NCI-H187 (cell line): ENCODE results near the gene IFT20.

Experiments used
- DNase-seq, 2 experiments: peaks; one replicate each; lab custom pipeline; 2025; lab: John Stamatoyannopoulos, UW

Gene IFT20

GRCh38 chr17:28334666-28335200, 539 bp downstream of the IFT20 start:
- no peak for DNase-seq

GRCh38 chr17:28334171-28334570, 1.1 kb downstream of the IFT20 start:
- no peak for DNase-seq

GRCh38 chr17:28333083-28333746, 2.1 kb downstream of the IFT20 start:
- no peak for DNase-seq

- DNase-seq: no peak
Measured at GRCh38 chr17:28331891-28332420, 3.3 kb downstream of the IFT20 start.

GRCh38 chr17:28330671-28331070, 4.6 kb downstream of the IFT20 start:
- DNase-seq: no peak

- no peak for DNase-seq
Measured at GRCh38 chr17:28328325-28328724, 6.9 kb downstream of the IFT20 start.

- DNase-seq: no peak
Measured at GRCh38 chr17:28327709-28328108, 7.6 kb downstream of the IFT20 start.

GRCh38 chr17:28327031-28327607, 8.2 kb downstream of the IFT20 start:
- DNase-seq: no peak

GRCh38 chr17:28326114-28326513, 9.2 kb downstream of the IFT20 start:
- no peak for DNase-seq

- DNase-seq: no peak
Measured at GRCh38 chr17:28325211-28325610, 10.1 kb downstream of the IFT20 start.

- DNase-seq: no peak
Measured at GRCh38 chr17:28324781-28325180, 10.5 kb downstream of the IFT20 start.

GRCh38 chr17:28324267-28324745, 11.0 kb downstream of the IFT20 start:
- no peak for DNase-seq

GRCh38 chr17:28320215-28321061, 14.8 kb downstream of the IFT20 start:
- DNase-seq: no peak

GRCh38 chr17:28319598-28319935, 15.7 kb downstream of the IFT20 start:
- DNase-seq: no peak

GRCh38 chr17:28318759-28319597, 16.3 kb downstream of the IFT20 start, which contains the start of gene TMEM97:
Gene TMEM97, plus strand, starts transcription at chr17:28319200. Its CDS starts 40 bp downstream, at chr17:28319240.
- DNase-seq: peak; percentile 84 to 95

- no peak for DNase-seq
Measured at GRCh38 chr17:28317966-28318758, 17.1 kb downstream of the IFT20 start.

- DNase-seq: no peak
Measured at GRCh38 chr17:28317099-28317965, 17.9 kb downstream of the IFT20 start.

- no peak for DNase-seq
Measured at GRCh38 chr17:28315846-28316705, 19.2 kb downstream of the IFT20 start.

- no peak for DNase-seq
Measured at GRCh38 chr17:28313841-28314240, 21.4 kb downstream of the IFT20 start.
